Naive B cell (primary cell): Measurements from ENCODE around the gene SLMAP. TPM values are rescaled to one million over a fixed set of nuclear protein-coding genes. Genes with fewer than 3 reads are reported as not detected.
A peak's percentile ranks its signal among the peaks of the same experiment; 100 is the strongest.

ENCODE experiments used
- ATAC-seq, 2 donors: fragments of 150-1000 bp; cut with Tn5 transposase; 2 replicates each; pipeline ENCODE4 v1.10.0; 2021; ENCODE audit warnings: low read depth in 2 of 2, mild to moderate bottlenecking in 2 of 2, moderate library complexity in 2 of 2
- DNase-seq: peaks from one replicate; pipeline ENCODE4 v3.0.0; 2022
- H3K27ac Mint-ChIP-seq, 6 donors: one replicate each; pipeline ENCODE4 v1.8.0; 2020 to 2022; ENCODE audit warnings: mild to moderate bottlenecking in 6 of 6, mixed read lengths in 6 of 6, moderate library complexity in 5 of 6, inconsistent platforms in 2 of 6
- H3K27me3 Mint-ChIP-seq, 3 donors: one replicate each; pipeline ENCODE4 v1.8.0; 2021 to 2022; ENCODE audit warnings: mixed read lengths in 3 of 3, mild to moderate bottlenecking in 1 of 3
- H3K36me3 Mint-ChIP-seq, 2 donors: one replicate each; pipeline ENCODE4 v1.8.0; 2020 to 2022; ENCODE audit warnings: mixed read lengths in 2 of 2, inconsistent platforms in 1 of 2, mild to moderate bottlenecking in 1 of 2
- H3K4me1 Mint-ChIP-seq, 3 donors: one replicate each; pipeline ENCODE4 v1.8.0; 2020 to 2022; ENCODE audit warnings: mixed read lengths in 3 of 3, inconsistent platforms in 1 of 3, mild to moderate bottlenecking in 1 of 3, moderate library complexity in 1 of 3
- H3K4me3 Mint-ChIP-seq, 8 donors: one replicate each; pipeline ENCODE4 v1.8.0; 2020 to 2022; ENCODE audit warnings: mild to moderate bottlenecking in 8 of 8, mixed read lengths in 8 of 8, moderate library complexity in 8 of 8, inconsistent platforms in 2 of 8
- H3K9me3 Mint-ChIP-seq, 7 donors: one replicate each; pipeline ENCODE4 v1.8.0; 2020 to 2022; ENCODE audit warnings: mixed read lengths in 7 of 7, mild to moderate bottlenecking in 5 of 7, inconsistent platforms in 2 of 7, moderate library complexity in 1 of 7
- polyA plus RNA-seq, 6 donors: library from polyadenylated mRNA; unstranded; fragments of 300-500 nt; fragmentation: Illumina TruSeq; gene quantifications; one replicate each; pipeline ENCODE4 v1.2.3, GENCODE V29; 2021; ENCODE audit warnings: low read depth in 6 of 6

Gene SLMAP
- polyA plus RNA-seq, 6 donors from 2014 or later: 13.2 to 26.2 (median 16.8) TPM

DNA sequence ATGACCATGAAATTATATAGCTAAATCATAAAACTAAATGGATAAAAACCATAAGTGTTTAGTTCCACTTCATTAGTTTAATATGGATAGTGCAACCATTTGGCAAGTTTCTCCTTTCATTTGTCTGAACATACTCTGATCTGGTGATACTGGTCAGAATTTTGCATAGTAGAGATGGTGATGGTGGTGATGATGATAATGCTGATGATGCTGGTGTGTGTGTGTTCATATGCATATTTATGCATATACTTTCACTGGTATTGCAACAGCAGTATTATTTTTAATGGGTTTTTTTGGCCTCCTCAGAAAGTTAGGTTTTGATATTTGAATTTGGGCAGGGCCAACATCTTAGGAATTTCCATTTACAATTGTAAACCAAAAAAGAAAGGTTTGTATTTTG lies 76.4 kb downstream of the SLMAP start:
- H3K4me1 Mint-ChIP-seq: peaks cover 0 to 2% (median 0%) of the 10 kb centered on the region in 3 donors
- ATAC-seq (no peak), DNase-seq (no peak)
- no peak overlapping the region for H3K4me3 Mint-ChIP-seq
- no peaks in the 10 kb centered on the region for H3K27me3 Mint-ChIP-seq
- peaks cover 11 to 29% of the 10 kb centered on the region in 2 donors for H3K36me3 Mint-ChIP-seq
- no peak overlapping the region for H3K27ac Mint-ChIP-seq
- H3K9me3 Mint-ChIP-seq: no peaks in the 10 kb centered on the region

DNA sequence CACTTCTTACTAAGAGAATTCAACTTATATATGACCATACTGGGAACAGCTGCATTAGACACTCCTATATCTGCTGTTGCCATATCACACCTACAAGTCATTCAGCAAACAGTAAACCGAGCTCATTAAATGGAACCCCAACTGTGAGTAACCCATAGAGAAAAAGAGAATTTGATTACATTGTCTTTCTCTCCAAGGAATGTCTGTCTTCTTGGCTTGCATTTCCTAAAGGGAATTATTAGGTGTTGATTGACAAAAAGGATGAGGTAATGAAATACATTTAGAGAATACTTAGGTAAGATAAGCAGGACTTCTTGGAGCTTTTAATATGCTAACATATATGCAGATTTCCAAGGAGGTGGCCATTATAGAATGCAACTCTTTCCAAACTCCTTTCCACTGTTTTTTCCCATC lies 76.8 kb downstream of the SLMAP start:
- no peaks in the 10 kb centered on the region for H3K27me3 Mint-ChIP-seq
- H3K9me3 Mint-ChIP-seq: no peaks in the 10 kb centered on the region
- peaks cover 0 to 3% (median 0%) of the 10 kb centered on the region in 3 donors for H3K4me1 Mint-ChIP-seq
- peaks cover 11 to 29% of the 10 kb centered on the region in 2 donors for H3K36me3 Mint-ChIP-seq
- no peak overlapping the region for H3K27ac Mint-ChIP-seq
- DNase-seq (no peak), ATAC-seq (no peak)
- H3K4me3 Mint-ChIP-seq: no peak overlapping the region

DNA sequence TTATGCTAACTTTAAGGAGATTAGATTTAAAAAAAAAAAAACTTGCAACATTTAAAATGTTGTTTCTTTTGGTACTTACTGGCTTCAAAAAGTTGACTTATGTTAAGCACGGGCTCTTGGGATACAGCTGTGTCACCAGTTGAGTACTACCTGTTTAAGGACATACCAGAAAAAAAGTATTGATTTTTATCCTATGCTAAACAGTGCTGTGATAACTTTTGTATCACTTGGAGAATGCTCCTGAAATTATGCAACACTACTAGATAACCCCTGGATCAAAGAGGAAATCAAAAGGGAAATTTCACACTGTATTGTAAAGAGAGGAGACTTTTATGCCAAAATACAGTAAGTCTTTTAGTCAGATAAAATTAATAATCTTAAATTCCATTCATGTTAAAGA lies 77.7 kb downstream of the SLMAP start:
- Mint-ChIP-seq H3K9me3 (no peaks in the 10 kb centered on the region), H3K27ac (no peak overlapping the region)

DNA sequence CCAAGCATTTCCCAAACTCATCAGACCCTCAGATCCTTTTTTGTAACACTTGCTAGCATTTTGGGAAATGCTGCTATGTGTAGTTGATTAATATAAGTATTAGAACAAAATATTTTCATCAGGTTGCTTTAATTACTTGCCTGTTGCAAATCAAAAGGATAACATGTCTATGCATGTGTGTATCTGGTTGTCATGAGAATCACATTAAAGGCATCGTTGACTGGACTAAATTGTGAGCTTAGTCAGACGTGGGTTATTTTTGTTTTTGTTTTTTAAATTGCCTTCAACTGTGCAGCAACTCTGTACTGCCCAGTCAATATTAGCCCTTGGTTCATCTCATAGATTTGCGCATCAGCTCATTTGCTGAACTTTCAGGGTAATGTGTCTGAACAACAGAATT lies 81.6 kb downstream of the SLMAP start:
- DNase-seq (no peak), ATAC-seq (no peak)
- Mint-ChIP-seq H3K4me3 (no peak overlapping the region), H3K4me1 (peaks cover 8 to 15% (median 13%) of the 10 kb centered on the region in 3 donors), H3K27me3 (no peaks in the 10 kb centered on the region), H3K27ac (no peak overlapping the region), H3K36me3 (peaks cover 1 to 7% of the 10 kb centered on the region in 2 donors), H3K9me3 (no peaks in the 10 kb centered on the region)

More for the DNA sequence above, 77.7 kb downstream of the SLMAP start:
- no peak for DNase-seq
- Mint-ChIP-seq H3K4me3 (no peak overlapping the region), H3K4me1 (peaks cover 3 to 5% (median 3%) of the 10 kb centered on the region in 3 donors), H3K27me3 (no peaks in the 10 kb centered on the region), H3K36me3 (peaks cover 11 to 29% of the 10 kb centered on the region in 2 donors)
- no peak for ATAC-seq

DNA sequence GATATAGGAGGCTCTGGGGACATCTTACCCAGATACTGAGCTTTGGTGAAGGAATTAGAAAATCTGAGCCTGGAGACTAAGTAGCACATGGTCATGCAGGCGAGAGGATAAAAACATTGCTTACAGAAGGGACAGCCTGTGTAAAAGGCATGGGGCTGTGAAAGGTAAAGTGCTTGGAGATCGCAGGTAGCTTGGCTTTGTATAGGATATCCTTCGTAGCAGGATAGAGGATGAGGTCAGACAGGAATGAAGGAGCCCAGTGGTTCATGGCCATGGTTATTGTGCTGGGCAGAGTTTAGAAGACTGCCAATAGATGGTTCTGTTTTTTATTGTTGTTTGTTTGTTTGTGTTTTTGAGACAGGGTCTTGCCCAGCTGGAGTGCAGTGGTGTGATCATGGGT lies 82.5 kb downstream of the SLMAP start:
- Mint-ChIP-seq H3K36me3 (no peaks in the 10 kb centered on the region), H3K4me1 (peaks cover 8 to 15% (median 13%) of the 10 kb centered on the region in 3 donors), H3K27me3 (no peaks in the 10 kb centered on the region), H3K27ac (peak overlapping the region in 3 of 6 donors; percentile 3 to 79 (median 71)), H3K9me3 (no peaks in the 10 kb centered on the region), H3K4me3 (no peak overlapping the region)
- DNase-seq (no peak), ATAC-seq (no peak)

DNA sequence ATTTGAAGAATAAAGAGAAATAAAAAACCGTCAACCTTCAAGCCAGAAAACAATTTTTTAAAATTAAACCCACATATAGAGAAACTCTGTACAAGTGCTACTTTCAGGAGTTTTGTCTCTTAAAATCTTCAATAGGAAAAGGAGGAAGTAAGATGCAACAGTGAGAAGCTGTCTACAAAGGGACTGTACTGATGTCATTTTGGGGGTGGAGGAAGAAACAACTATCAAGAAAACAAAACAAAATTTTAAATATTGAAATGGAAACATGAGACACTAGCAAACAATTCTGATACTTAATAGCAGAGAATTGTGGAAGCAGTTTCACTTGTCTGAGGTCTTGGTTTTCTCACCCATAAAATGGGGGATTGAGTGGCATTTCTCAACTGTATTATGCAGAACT lies 84.4 kb downstream of the SLMAP start:
- Mint-ChIP-seq H3K36me3 (no peaks in the 10 kb centered on the region), H3K27me3 (no peaks in the 10 kb centered on the region), H3K27ac (peak overlapping the region in 5 of 6 donors; percentile 55 to 88 (median 71)), H3K9me3 (no peaks in the 10 kb centered on the region), H3K4me1 (peaks cover 8 to 15% (median 13%) of the 10 kb centered on the region in 3 donors), H3K4me3 (no peak overlapping the region)
- peak; percentile 56 to 65 for ATAC-seq
- DNase-seq: no peak

DNA sequence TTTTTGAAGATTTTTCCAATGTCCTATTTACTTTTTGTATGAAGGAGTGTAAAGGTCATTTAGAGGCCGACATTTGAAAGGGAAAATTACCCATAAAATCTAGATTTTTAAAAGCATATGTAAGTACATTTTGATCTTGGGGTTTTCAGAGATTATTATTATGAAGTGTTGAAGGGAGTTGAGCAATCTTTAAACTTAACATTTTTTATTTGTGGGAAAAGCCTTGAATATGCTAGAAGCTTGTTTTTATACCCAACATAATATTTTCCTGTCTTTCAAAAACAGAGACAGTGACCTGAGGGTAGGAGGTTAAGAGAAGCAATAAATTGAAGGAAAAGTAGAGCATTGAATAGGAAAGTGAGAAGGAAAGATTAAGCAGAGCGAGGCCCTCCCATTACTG lies 85.7 kb downstream of the SLMAP start:
- H3K4me3 Mint-ChIP-seq: no peak overlapping the region
- no peaks in the 10 kb centered on the region for H3K36me3 Mint-ChIP-seq
- ATAC-seq: no peak
- peaks cover 8 to 15% (median 13%) of the 10 kb centered on the region in 3 donors for H3K4me1 Mint-ChIP-seq
- H3K27me3 Mint-ChIP-seq: no peaks in the 10 kb centered on the region
- no peaks in the 10 kb centered on the region for H3K9me3 Mint-ChIP-seq
- H3K27ac Mint-ChIP-seq: peak overlapping the region in 2 of 6 donors; percentile 19 to 88
- DNase-seq: no peak

DNA sequence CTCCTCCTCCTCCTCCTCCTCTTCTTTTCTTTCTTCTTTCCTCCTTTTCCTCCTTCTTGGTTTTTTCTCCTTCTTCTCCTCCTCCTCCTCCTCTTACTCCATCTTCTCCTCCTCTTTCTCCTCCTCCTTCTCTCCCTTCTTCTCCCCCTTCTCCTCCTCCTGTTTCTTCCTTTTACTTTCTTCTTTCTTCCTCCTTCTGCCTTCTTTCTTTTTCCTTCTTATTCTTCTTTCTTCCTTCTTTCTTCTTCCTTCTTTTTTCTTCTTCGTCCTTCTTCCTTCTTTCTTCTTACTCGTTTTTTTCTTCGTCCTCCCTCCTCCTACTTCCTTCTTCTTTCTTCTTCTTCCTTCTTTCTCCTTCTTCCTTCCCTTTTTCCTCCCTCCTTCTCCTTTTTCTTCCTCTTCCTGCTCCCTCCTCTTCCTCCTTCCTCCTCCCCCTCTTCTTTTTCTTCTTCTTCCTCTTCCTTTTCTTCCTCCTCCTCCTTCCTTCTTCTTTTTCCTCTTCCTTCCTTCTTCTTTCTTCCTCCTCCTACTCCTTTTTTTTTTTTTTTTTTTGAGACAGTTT lies 92.1 kb downstream of the SLMAP start:
- Mint-ChIP-seq H3K36me3 (no peaks in the 10 kb centered on the region), H3K9me3 (no peaks in the 10 kb centered on the region), H3K27me3 (no peaks in the 10 kb centered on the region), H3K4me1 (peaks cover 0 to 3% (median 0%) of the 10 kb centered on the region in 3 donors), H3K27ac (peak overlapping the region in 3 of 6 donors; percentile 1 to 72 (median 3)), H3K4me3 (no peak overlapping the region)
- no peak for ATAC-seq
- no peak for DNase-seq

DNA sequence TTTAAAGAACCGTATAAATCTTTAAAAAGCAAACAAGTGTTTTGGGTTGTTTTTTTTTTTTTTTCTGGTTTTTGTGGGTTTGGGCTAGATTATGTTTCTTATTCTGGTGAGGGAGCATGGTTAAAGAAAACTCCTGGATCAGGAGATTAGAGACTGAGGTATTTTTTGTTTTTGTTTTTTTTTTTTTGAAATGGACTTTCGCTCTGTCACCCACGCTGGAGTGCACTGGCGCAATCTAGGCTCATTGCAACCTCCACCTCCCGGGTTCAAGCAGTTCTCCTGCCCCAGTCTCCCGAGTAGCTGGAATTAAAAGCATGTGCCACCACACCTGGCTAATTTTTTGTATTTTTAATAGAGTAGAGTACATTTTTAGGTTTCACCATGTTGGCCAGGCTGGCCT lies 95.2 kb downstream of the SLMAP start:
- H3K36me3 Mint-ChIP-seq: no peaks in the 10 kb centered on the region
- H3K4me3 Mint-ChIP-seq: no peak overlapping the region
- no peak overlapping the region for H3K27ac Mint-ChIP-seq
- ATAC-seq: no peak
- H3K27me3 Mint-ChIP-seq: no peaks in the 10 kb centered on the region
- no peak for DNase-seq
- no peaks in the 10 kb centered on the region for H3K9me3 Mint-ChIP-seq
- peaks cover 0 to 3% (median 0%) of the 10 kb centered on the region in 3 donors for H3K4me1 Mint-ChIP-seq

DNA sequence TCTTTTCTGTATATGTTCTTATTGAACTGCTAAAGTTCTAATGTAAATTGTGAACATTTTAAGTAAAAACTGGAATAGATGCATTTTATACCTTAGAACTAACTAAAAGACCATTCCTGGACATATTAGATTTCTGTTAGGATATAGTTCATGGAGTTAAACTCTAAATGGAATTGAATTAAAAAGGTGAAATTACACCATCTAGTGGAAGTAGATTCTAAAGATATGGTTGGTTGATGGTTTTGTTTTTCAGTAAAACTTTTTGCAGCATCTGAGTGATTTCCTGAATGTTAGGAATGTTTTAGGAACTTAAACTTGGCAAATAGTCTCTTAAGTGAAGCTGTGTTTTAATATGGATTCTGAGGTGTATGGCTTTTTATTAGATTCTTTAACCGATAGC lies 96.8 kb downstream of the SLMAP start:
- Mint-ChIP-seq H3K27me3 (no peaks in the 10 kb centered on the region), H3K27ac (peak overlapping the region in 1 of 6 donors; percentile 79), H3K4me3 (no peak overlapping the region), H3K9me3 (no peaks in the 10 kb centered on the region), H3K4me1 (peaks cover 0 to 3% (median 0%) of the 10 kb centered on the region in 3 donors), H3K36me3 (no peaks in the 10 kb centered on the region)
- ATAC-seq: no peak
- DNase-seq: no peak

DNA sequence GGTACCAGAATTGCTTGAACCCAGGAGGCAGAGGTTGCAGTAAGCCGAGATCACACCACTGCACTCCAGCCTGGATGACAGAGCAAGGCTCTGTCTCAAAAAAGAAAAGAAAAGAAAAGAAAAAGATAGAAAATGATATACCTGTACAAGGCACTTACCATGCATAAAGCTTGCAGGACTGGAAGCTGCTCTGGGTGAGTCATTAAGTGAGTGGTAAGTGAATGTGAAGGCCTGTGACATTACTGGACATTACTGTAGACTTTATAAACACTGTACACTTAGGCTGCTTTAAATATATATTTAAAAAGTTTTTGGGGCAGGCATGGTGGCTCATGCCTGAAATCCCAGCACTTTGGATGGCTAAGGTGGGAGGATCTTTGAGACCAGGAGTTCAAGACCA lies 99.2 kb downstream of the SLMAP start:
- H3K27ac Mint-ChIP-seq: peak overlapping the region in 1 of 6 donors; percentile 69
- H3K9me3 Mint-ChIP-seq: no peaks in the 10 kb centered on the region
- H3K4me3 Mint-ChIP-seq: no peak overlapping the region
- H3K27me3 Mint-ChIP-seq: no peaks in the 10 kb centered on the region
- ATAC-seq (no peak), DNase-seq (no peak)
- peaks cover 5 to 7% of the 10 kb centered on the region in 2 donors for H3K36me3 Mint-ChIP-seq
- no peaks in the 10 kb centered on the region for H3K4me1 Mint-ChIP-seq

DNA sequence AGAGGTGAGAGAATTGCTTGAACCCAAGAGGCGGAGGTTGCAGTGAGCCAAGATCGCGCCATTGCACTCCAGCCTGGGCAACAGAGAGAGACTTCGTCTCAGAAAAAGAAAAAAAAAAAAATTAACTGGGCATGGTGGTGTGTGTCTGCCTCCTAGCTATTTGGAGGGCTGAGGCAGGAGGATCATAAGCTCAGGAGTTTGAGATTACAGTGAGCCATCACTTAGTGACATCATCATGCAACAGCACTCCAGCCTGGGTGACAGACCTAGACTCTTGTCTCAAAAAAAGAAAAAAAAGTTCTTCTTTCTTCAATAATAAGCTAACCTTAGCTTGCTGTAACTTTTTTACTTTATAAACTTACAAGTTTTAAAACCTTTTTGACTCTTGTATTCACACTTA lies 99.8 kb downstream of the SLMAP start:
- Mint-ChIP-seq H3K36me3 (peaks cover 7% of the 10 kb centered on the region in 2 donors), H3K4me3 (no peak overlapping the region), H3K9me3 (no peaks in the 10 kb centered on the region), H3K4me1 (no peaks in the 10 kb centered on the region), H3K27me3 (no peaks in the 10 kb centered on the region), H3K27ac (peak overlapping the region in 1 of 6 donors; percentile 38)
- no peak for ATAC-seq
- DNase-seq: no peak

DNA sequence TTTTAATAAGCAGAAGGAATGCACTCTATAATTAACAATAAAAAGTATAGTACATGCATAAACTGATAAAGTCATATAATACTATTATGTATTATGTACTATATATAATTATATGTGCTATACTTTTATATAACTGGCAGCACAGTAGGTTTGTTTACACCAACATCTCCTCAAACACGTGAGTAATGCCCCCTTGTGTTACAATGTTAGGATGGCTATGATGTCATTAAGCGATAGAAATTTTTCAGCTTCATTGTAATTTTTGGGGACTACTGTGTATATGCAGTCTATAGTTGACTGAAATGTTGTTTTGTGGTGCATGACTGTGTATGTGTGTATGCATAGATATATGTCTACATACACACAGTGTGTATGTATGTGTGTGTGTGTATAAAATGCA lies 100.6 kb downstream of the SLMAP start:
- H3K27ac Mint-ChIP-seq: no peak overlapping the region
- DNase-seq: no peak

DNA sequence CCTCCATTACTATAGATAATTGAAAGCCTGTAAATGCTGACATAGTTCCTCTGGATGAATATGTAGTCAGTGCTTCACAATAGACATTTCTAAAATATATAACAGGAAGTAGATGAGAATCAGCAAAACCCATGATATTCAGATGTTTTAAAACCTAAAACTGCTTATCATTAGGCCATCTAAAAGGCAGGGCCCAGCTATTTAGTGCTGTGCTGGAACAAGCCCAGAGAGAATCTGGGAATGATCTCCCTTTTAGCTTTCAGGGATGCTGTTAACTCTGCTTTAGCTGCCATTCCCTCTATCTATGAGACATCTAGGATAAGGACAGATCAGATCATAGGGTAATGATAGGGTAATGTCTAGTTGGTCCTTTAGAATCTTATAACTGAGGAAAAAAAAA lies 106.8 kb downstream of the SLMAP start:
- Mint-ChIP-seq H3K4me1 (no peaks in the 10 kb centered on the region), H3K27ac (no peak overlapping the region), H3K27me3 (no peaks in the 10 kb centered on the region), H3K9me3 (no peaks in the 10 kb centered on the region), H3K36me3 (peaks cover 15 to 41% of the 10 kb centered on the region in 2 donors), H3K4me3 (no peak overlapping the region)
- ATAC-seq: no peak
- DNase-seq: no peak

More for the DNA sequence above, 100.6 kb downstream of the SLMAP start:
- no peak overlapping the region for H3K4me3 Mint-ChIP-seq
- ATAC-seq: no peak
- no peaks in the 10 kb centered on the region for H3K4me1 Mint-ChIP-seq
- peaks cover 7 to 10% of the 10 kb centered on the region in 2 donors for H3K36me3 Mint-ChIP-seq
- no peaks in the 10 kb centered on the region for H3K27me3 Mint-ChIP-seq
- H3K9me3 Mint-ChIP-seq: no peaks in the 10 kb centered on the region
